ENCODE data around the gene ABCC1.

DNA sequence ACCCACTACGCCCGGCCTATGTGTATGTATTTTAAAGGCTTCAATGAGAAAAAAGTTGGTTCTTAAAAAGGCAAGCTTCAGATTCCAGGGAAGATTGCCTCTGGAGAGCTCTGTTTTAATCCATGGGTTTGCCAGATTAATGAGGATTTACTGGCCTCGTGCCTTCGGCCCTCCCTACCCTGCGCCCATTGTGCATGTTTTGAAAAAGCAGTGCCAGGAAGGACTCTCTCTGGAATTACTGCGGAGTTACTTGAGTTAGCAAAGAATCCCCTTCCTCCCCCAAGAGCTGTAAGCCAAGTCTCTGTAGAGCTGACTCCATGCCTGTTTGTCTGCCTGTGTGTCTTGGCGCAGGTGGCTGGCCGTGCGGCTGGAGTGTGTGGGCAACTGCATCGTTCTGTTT lies 175.0 kb downstream of the ABCC1 start:
- TF ChIP-seq, protein P1, sequence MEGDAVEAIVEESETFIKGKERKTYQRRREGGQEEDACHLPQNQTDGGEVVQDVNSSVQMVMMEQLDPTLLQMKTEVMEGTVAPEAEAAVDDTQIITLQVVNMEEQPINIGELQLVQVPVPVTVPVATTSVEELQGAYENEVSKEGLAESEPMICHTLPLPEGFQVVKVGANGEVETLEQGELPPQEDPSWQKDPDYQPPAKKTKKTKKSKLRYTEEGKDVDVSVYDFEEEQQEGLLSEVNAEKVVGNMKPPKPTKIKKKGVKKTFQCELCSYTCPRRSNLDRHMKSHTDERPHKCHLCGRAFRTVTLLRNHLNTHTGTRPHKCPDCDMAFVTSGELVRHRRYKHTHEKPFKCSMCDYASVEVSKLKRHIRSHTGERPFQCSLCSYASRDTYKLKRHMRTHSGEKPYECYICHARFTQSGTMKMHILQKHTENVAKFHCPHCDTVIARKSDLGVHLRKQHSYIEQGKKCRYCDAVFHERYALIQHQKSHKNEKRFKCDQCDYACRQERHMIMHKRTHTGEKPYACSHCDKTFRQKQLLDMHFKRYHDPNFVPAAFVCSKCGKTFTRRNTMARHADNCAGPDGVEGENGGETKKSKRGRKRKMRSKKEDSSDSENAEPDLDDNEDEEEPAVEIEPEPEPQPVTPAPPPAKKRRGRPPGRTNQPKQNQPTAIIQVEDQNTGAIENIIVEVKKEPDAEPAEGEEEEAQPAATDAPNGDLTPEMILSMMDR (IDR thresholded peaks at IDR 0.05), result no peak
- no peak for TF ChIP-seq EP300 (IDR thresholded peaks at IDR 0.05)
